GM19467 (cell line): ENCODE measurements around the gene SLC45A2.
"Not testable (repeated sequence)": the region's sequence is repeated elsewhere in the genome, so short reads cannot be mapped to it uniquely, and the experiment has no call there.

Experiments used
- ATAC-seq: cut with Tn5 transposase; IDR thresholded peaks from one replicate; pipeline ENCODE4 v1.9.1; 2021; ENCODE audit warnings: mild to moderate bottlenecking, moderate library complexity; ENCODE audit not compliant: unreplicated experiment

SLC45A2 gene

GRCh38 chr5:33969572-33970452 is 14.7 kb downstream of the SLC45A2 start:
- ATAC-seq: peak; percentile 65

- ATAC-seq: no peak
Measured at GRCh38 chr5:33968211-33969005, 16.1 kb downstream of the SLC45A2 start.

GRCh38 chr5:33966805-33967204 is 17.7 kb downstream of the SLC45A2 start:
- no peak for ATAC-seq

GRCh38 chr5:33964132-33964700 is 20.3 kb downstream of the SLC45A2 start:
- no peak for ATAC-seq

- ATAC-seq: no peak
Measured at GRCh38 chr5:33958176-33958575, 26.3 kb downstream of the SLC45A2 start.

- ATAC-seq: no peak
Measured at GRCh38 chr5:33957577-33958150, 26.8 kb downstream of the SLC45A2 start.

- ATAC-seq: not testable (repeated sequence)
Measured at GRCh38 chr5:33952175-33952574, 32.3 kb downstream of the SLC45A2 start.

- ATAC-seq: no peak
Measured at GRCh38 chr5:33944543-33945132, 39.9 kb downstream of the SLC45A2 start.

GRCh38 chr5:33941090-33941489 is 43.4 kb downstream of the SLC45A2 start:
- ATAC-seq: no peak

- ATAC-seq: no peak
Measured at GRCh38 chr5:33939556-33940262, 44.8 kb downstream of the SLC45A2 start.

GRCh38 chr5:33938881-33939280 is 45.6 kb downstream of the SLC45A2 start:
- ATAC-seq: no peak

GRCh38 chr5:33938507-33938796 is 46.0 kb downstream of the SLC45A2 start:
- ATAC-seq: no peak

GRCh38 chr5:33937707-33938506 is 46.6 kb downstream of the SLC45A2 start:
- no peak for ATAC-seq

- ATAC-seq: no peak
Measured at GRCh38 chr5:33937017-33937706, 47.3 kb downstream of the SLC45A2 start.

GRCh38 chr5:33936381-33937016 is 48.0 kb downstream of the SLC45A2 start, which contains the start of gene RXFP3:
TSS of gene RXFP3 (plus strand) at chr5:33936386. CDS start at chr5:33936741, 355 bp downstream.
- ATAC-seq: no peak

GRCh38 chr5:33936004-33936380 is 48.5 kb downstream of the SLC45A2 start:
- no peak for ATAC-seq

- ATAC-seq: peak; percentile 14
Measured at GRCh38 chr5:33934176-33934575, 50.3 kb downstream of the SLC45A2 start.

GRCh38 chr5:33933723-33934169 is 50.7 kb downstream of the SLC45A2 start:
- peak; percentile 75 for ATAC-seq
